Measurements from ENCODE around the gene BCAP29.

DNA sequence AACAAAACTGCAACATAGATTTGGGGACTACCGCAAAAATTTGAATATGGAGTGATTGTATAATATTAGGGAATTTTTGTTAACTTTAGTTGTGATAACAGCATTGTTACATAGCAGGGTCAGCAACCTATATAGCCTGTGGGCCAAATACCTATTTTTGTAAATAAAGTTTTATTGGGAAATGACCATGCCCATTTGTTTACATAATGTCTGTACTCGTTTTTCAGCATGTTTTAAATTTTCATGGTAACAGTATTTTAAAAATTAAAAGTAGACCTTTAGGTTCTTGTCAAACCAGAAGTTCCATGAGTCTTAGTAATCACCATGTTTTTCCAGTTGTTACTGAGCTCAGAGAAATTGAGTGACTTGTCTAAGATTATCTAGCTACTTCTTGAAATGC lies 4.7 kb downstream of the BCAP29 start:
- TF ChIP-seq CTCF (IDR thresholded peaks at IDR 0.05) (no peak), POLR2A (IDR thresholded peaks at IDR 0.05) (no peak)

Measured in thyroid gland (tissue), 4 donors.